Measurements from ENCODE around the gene LCN10.

DNA sequence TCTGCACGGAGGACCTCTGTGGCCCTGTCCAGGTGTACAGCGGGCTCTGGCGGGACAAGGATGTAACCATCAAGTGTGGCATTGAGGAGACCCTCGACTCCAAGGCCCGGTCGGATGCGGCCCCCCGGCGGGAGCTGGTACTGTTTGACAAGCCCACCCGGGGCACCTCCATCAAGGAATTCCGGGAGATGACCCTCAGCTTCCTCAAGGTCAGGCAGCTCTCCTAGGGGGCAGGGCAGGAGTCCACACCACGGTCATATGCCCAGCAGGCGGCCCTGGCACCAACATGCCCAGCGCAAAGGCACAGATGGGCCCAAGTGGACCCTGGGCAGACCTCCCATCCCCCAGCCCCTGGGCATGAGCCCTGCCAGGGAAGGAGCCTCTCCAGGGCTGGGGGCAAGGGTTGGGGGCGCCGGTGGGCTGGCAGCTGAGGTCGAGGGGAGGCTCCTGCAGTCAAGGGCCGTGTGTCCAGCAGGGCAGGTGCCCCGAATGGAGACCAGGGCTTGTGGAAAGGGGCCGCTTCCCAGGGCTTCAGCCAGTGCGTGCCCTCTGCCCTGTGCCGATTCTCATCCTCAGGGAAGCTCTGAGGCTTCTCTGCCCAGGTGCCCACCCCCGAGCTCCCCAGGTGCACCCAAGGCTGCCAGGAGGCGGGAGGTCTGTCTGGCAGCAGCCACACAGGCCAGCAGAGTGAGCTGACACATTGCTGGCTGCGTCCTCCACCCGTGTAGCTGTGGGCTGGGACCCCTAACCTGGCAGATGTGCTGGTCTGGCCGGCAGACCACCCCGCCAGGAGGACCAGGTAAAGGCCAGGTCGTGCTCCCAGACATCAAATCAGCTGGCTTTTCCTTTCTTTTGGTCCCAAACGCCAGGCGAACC lies 20.4 kb downstream of the LCN10 start:
- TF ChIP-seq, protein P1, sequence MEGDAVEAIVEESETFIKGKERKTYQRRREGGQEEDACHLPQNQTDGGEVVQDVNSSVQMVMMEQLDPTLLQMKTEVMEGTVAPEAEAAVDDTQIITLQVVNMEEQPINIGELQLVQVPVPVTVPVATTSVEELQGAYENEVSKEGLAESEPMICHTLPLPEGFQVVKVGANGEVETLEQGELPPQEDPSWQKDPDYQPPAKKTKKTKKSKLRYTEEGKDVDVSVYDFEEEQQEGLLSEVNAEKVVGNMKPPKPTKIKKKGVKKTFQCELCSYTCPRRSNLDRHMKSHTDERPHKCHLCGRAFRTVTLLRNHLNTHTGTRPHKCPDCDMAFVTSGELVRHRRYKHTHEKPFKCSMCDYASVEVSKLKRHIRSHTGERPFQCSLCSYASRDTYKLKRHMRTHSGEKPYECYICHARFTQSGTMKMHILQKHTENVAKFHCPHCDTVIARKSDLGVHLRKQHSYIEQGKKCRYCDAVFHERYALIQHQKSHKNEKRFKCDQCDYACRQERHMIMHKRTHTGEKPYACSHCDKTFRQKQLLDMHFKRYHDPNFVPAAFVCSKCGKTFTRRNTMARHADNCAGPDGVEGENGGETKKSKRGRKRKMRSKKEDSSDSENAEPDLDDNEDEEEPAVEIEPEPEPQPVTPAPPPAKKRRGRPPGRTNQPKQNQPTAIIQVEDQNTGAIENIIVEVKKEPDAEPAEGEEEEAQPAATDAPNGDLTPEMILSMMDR (IDR thresholded peaks at IDR 0.05), result no peak
- TF ChIP-seq POLR2AphosphoS5 (IDR thresholded peaks at IDR 0.05) (no peak), POLR2A (IDR thresholded peaks at IDR 0.05; ENCODE audit: low read depth) (no peak)

All from esophagus muscularis mucosa (tissue), 3 donors.